VCaP (cell line): ENCODE results near the gene ZNF24.

Experiments used
- H3K27ac ChIP-seq: fragments of 450-650 bp; 2 replicates; pipeline ENCODE4 v1.5.1; 2017
- CTCF ChIP-seq: fragments of 450-650 bp; conservative IDR thresholded peaks from 2 replicates; pipeline ENCODE4 v1.5.1; 2017; ENCODE audit warnings: mild to moderate bottlenecking, moderate library complexity

Gene ZNF24

GRCh38 chr18:35343936-35344735, at the start of gene ZNF24:
ZNF24 (minus strand) TSS chr18:35344420; CDS start chr18:35340650, 3,770 bp downstream.
- no peak for TF ChIP-seq CTCF
- peak within 1 kb of the TSS; percentile 100 for H3K27ac ChIP-seq

GRCh38 chr18:35393716-35394115, 49.5 kb upstream of the ZNF24 start:
- TF ChIP-seq CTCF, result no peak
- H3K27ac ChIP-seq, result no peak overlapping the region

- no peak for TF ChIP-seq CTCF
These were observed 48.2 kb upstream of the ZNF24 start for GRCh38 chr18:35392375-35392774.

GRCh38 chr18:35390951-35391700, 46.9 kb upstream of the ZNF24 start:
- no peak for TF ChIP-seq CTCF
- no peak overlapping the region for H3K27ac ChIP-seq

More at GRCh38 chr18:35392375-35392774, 48.2 kb upstream of the ZNF24 start:
- H3K27ac ChIP-seq, result no peak overlapping the region

GRCh38 chr18:35389095-35389618, 44.9 kb upstream of the ZNF24 start:
- H3K27ac ChIP-seq, result no peak overlapping the region

GRCh38 chr18:35387152-35387571, 42.9 kb upstream of the ZNF24 start:
- H3K27ac ChIP-seq, result no peak overlapping the region
- no peak for TF ChIP-seq CTCF

More at GRCh38 chr18:35389095-35389618, 44.9 kb upstream of the ZNF24 start:
- no peak for TF ChIP-seq CTCF

GRCh38 chr18:35386600-35387100, 42.4 kb upstream of the ZNF24 start:
- no peak overlapping the region for H3K27ac ChIP-seq
- TF ChIP-seq CTCF, result peak; percentile 82
